SU-DHL-6 (cell line): ENCODE data around the gene FAM120A.

ENCODE experiments used
- EZH2phosphoT487 ChIP-seq: fragments of 200-600 bp; sonication (generic), shearing (Covaris generic); conservative IDR thresholded peaks from 2 replicates; pipeline ENCODE4 v1.6.1; 2018; ENCODE audit warnings: mild to moderate bottlenecking, antibody characterized with exemption, low read length, moderate library complexity, mixed read lengths
- TF ChIP-seq, protein P1 (sequence below): fragments of 200-600 bp; sonication (generic); IDR thresholded peaks from one replicate; pipeline ENCODE4 v1.5.1; 2017; ENCODE audit warnings: antibody characterized with exemption, mild to moderate bottlenecking, low read length, moderate library complexity; ENCODE audit not compliant: insufficient read depth, poor library complexity, severe bottlenecking

DNA sequence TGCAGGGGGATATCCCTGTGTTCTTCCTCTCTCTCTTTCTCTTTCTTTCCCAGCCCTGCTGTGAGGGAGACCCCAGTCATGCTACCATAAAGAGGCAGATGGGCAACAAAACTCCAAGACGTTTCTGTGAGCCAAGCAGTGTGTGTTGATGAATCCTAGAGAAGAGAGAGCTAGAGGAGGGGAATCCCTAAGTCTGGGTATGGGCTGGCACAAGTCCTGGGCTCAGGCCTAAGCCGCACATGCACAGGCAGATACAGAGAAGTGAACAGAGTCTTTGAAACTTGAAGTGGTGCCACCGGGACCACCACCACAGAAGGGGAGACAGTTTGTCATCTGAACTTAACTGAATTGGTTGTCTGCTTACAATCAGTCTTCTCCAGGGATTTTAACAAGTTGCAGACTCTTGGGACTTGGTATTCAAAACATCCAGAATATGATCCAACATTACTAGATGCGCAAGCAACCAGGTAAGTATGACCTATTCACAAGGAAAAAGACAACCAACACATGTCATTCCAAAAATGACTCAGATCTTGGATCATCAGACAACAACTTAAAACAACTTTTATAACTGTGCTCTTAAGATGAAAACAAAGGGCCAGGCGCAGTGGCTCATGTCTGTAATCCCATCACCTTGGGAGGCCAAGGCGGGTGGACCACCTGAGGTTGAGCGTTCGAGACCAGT, 10.4 kb upstream of the FAM120A start:
- TF ChIP-seq, protein P1, sequence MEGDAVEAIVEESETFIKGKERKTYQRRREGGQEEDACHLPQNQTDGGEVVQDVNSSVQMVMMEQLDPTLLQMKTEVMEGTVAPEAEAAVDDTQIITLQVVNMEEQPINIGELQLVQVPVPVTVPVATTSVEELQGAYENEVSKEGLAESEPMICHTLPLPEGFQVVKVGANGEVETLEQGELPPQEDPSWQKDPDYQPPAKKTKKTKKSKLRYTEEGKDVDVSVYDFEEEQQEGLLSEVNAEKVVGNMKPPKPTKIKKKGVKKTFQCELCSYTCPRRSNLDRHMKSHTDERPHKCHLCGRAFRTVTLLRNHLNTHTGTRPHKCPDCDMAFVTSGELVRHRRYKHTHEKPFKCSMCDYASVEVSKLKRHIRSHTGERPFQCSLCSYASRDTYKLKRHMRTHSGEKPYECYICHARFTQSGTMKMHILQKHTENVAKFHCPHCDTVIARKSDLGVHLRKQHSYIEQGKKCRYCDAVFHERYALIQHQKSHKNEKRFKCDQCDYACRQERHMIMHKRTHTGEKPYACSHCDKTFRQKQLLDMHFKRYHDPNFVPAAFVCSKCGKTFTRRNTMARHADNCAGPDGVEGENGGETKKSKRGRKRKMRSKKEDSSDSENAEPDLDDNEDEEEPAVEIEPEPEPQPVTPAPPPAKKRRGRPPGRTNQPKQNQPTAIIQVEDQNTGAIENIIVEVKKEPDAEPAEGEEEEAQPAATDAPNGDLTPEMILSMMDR, result no peak
- TF ChIP-seq EZH2phosphoT487, result no peak
